ENCODE measurements around the gene CANT1. TPM values are rescaled to one million over a fixed set of nuclear protein-coding genes. Genes with fewer than 3 reads are reported as not detected.
A peak's percentile ranks its signal among the peaks of the same experiment; 100 is the strongest.

CANT1 gene
- total and polyA plus RNA-seq, 3 donors from 2014 or later = 60.6 to 80.5 (median 64.1) TPM

GRCh38 chr17:78981010-78981888 lies 28.3 kb downstream of the CANT1 start:
- no peaks in the 10 kb centered on the region for H3K9me3 ChIP-seq
- DNase-seq = no peak
- intact Hi-C loops (cut with DNase I; ENCODE audit: low total_unique reads) = no loop called here
- no peaks in the 10 kb centered on the region for H3K27me3 ChIP-seq
- TF ChIP-seq, protein P1, sequence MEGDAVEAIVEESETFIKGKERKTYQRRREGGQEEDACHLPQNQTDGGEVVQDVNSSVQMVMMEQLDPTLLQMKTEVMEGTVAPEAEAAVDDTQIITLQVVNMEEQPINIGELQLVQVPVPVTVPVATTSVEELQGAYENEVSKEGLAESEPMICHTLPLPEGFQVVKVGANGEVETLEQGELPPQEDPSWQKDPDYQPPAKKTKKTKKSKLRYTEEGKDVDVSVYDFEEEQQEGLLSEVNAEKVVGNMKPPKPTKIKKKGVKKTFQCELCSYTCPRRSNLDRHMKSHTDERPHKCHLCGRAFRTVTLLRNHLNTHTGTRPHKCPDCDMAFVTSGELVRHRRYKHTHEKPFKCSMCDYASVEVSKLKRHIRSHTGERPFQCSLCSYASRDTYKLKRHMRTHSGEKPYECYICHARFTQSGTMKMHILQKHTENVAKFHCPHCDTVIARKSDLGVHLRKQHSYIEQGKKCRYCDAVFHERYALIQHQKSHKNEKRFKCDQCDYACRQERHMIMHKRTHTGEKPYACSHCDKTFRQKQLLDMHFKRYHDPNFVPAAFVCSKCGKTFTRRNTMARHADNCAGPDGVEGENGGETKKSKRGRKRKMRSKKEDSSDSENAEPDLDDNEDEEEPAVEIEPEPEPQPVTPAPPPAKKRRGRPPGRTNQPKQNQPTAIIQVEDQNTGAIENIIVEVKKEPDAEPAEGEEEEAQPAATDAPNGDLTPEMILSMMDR (IDR thresholded peaks at IDR 0.05) = no peak
- TF ChIP-seq POLR2A (IDR thresholded peaks at IDR 0.05) = no peak
- H3K4me3 ChIP-seq = no peak overlapping the region
- H3K36me3 ChIP-seq (ENCODE audit: low read depth, missing control alignments) = no peaks in the 10 kb centered on the region
- peaks cover 39% of the 10 kb centered on the region for H3K4me1 ChIP-seq
- no peak overlapping the region for H3K27ac ChIP-seq
- 87 to 89% methylated on average over 13 to 16 of the region's 16 CpGs for WGBS, 2 donors

GRCh38 chr17:78980624-78980972 lies 29.0 kb downstream of the CANT1 start:
- H3K9me3 ChIP-seq = no peaks in the 10 kb centered on the region
- H3K27ac ChIP-seq = peak overlapping the region in 1 of 2 donors; percentile 17
- no peaks in the 10 kb centered on the region for H3K36me3 ChIP-seq (ENCODE audit: low read depth, missing control alignments)
- peaks cover 45% of the 10 kb centered on the region for H3K4me1 ChIP-seq
- TF ChIP-seq POLR2A (IDR thresholded peaks at IDR 0.05) = no peak
- TF ChIP-seq, protein P1 (IDR thresholded peaks at IDR 0.05) = no peak
- DNase-seq = no peak
- intact Hi-C loops (cut with DNase I; ENCODE audit: low total_unique reads) = no loop called here
- no peaks in the 10 kb centered on the region for H3K27me3 ChIP-seq
- WGBS, 2 donors = 56 to 60% methylated on average over 1 to 3 of the region's 8 CpGs
- no peak overlapping the region for H3K4me3 ChIP-seq

GRCh38 chr17:78979780-78980623 lies 29.6 kb downstream of the CANT1 start, which contains the start of gene LGALS3BP:
Gene LGALS3BP, minus strand, starts transcription at chr17:78979923. Its CDS starts 2,732 bp downstream, at chr17:78977191.
- H3K27ac ChIP-seq = peak within 1 kb of the TSS; percentile 0 to 49
- intact Hi-C loops (cut with DNase I; ENCODE audit: low total_unique reads) = no loop called here
- no peaks in the 10 kb centered on the region for H3K27me3 ChIP-seq
- no peaks in the 10 kb centered on the region for H3K9me3 ChIP-seq
- no peaks in the 10 kb centered on the region for H3K36me3 ChIP-seq (ENCODE audit: low read depth, missing control alignments)
- 40 to 60% methylated on average over 7 to 16 of the region's 16 CpGs for WGBS, 2 donors
- no peak for TF ChIP-seq POLR2A (IDR thresholded peaks at IDR 0.05)
- TF ChIP-seq, protein P1 (IDR thresholded peaks at IDR 0.05) = no peak
- peak; percentile 92 for DNase-seq
- peak within 1 kb of the TSS; percentile 36 to 60 for H3K4me3 ChIP-seq
- H3K4me1 ChIP-seq = peaks cover 49% of the 10 kb centered on the region

DNA sequence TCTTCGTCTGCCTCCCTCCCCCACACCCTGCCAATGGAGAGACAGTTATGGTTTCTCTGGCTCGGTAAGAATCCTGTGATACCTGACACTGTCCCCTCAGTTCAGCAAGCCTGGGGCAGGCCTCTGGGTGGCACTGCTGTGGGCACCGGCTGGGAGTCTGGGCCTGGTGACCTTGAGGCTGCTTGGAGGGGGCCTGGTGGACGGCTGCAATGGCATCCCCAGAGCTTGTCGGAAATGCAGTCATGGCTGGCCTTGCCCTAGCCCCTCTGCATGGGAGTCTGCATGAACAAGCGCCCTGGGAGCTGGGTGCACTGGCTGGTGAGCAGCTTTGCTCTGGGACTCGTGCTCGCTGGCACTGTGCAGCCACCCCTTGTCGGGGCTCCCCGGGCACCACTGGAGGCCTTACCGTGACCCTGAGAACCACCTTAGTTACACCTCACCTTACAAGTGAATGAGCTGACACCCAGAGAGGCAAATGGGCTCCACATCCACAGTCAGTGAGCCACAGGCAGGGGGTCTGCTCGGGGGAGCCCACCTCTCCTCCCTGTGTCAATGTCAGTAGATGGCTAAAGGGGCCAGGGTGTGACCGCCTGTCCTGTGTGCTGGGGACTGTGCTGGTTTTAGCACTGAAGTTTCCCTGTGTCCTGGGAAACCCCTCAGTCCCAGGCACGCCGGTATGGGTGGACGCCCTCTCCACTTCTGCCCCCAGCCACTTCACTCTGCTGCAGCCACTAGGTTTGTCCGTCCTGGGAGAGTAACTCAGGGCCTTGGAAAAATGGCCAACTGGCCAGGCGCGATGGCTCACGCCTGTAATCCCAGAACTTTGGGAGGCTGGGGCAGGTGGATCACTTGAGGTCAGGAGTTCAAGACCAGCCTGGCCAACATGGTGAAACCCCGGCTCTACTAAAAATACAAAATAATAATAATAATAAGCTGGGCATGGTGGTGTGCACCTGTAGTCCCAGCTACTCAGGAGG lies 31.3 kb downstream of the CANT1 start:
- Histone ChIP-seq H3K4me3 (no peak overlapping the region), H3K9me3 (no peaks in the 10 kb centered on the region), H3K27me3 (no peaks in the 10 kb centered on the region), H3K4me1 (peaks cover 49% of the 10 kb centered on the region), H3K36me3 (ENCODE audit: low read depth, missing control alignments) (no peaks in the 10 kb centered on the region), H3K27ac (peak overlapping the region; percentile 49 to 68)
- peak; percentile 56 for DNase-seq
- TF ChIP-seq POLR2A (IDR thresholded peaks at IDR 0.05) = no peak
- TF ChIP-seq, protein P1 (IDR thresholded peaks at IDR 0.05) = no peak
- intact Hi-C loops (cut with DNase I; ENCODE audit: low total_unique reads) = no loop called here
- 50 to 64% methylated on average over 16 to 18 of the region's 21 CpGs for WGBS, 2 donors
